Gastrocnemius medialis (tissue), 4 donors: ENCODE measurements around the gene APLN. TPM values are rescaled to one million over a fixed set of nuclear protein-coding genes. Genes with fewer than 3 reads are reported as not detected.

Source experiments
- ATAC-seq, 2 donors: fragments of 150-250 bp; one replicate each; pipeline ENCODE4 v1.9.1; 2016
- DNase-seq, 2 donors: peaks; one replicate each; pipeline ENCODE4 v3.0.0-alpha.2; 2019
- H3K27ac ChIP-seq, 4 donors: fragments of 200-600 bp; sonication (generic); 1 replicate in 1 of 4; 2 replicates in 3 of 4; pipeline ENCODE4 v1.5.1; 2016 to 2018; ENCODE audit warnings: mild to moderate bottlenecking in 2 of 4, moderate library complexity in 1 of 4
- H3K27me3 ChIP-seq, 3 donors: fragments of 200-600 bp; sonication (generic) in 2 of 3; 1 replicate in 1 of 3; 2 replicates in 2 of 3; pipeline versions ENCODE4 v1.5.1 to v1.6.0; 2016 to 2019; ENCODE audit warnings: mild to moderate bottlenecking in 1 of 3, moderate library complexity in 1 of 3
- H3K36me3 ChIP-seq, 2 donors: fragments of 200-600 bp; sonication (generic) in 1 of 2; one replicate each; pipeline ENCODE4 v1.5.1; 2017 to 2018
- H3K4me1 ChIP-seq, 2 donors: fragments of 200-600 bp; sonication (generic) in 1 of 2; one replicate each; pipeline ENCODE4 v1.5.1; 2016 to 2017; ENCODE audit warnings: mild to moderate bottlenecking in 2 of 2
- H3K4me3 ChIP-seq, 4 donors: fragments of 200-600 bp; sonication (generic) in 3 of 4; 1 replicate in 1 of 4; 2 replicates in 3 of 4; pipeline ENCODE4 v1.5.1; 2016 to 2019; ENCODE audit warnings: mild to moderate bottlenecking in 2 of 4
- H3K9me3 ChIP-seq, 3 donors: fragments of 200-600 bp; sonication (generic) in 2 of 3; 1 replicate in 1 of 3; 2 replicates in 2 of 3; pipeline ENCODE4 v1.5.1; 2016 to 2019
- CTCF ChIP-seq, 5 experiments: fragments of 450-650 bp in 3 of 5; fragments of 200-600 bp in 2 of 5; sonication (generic) in 2 of 5; IDR thresholded peaks in 4 of 5; conservative IDR thresholded peaks in 1 of 5; 1 replicate in 4 of 5; 2 replicates in 1 of 5; pipeline ENCODE4 v1.5.1; 2016 to 2019; ENCODE audit warnings: antibody characterized with exemption in 5 of 5, mild to moderate bottlenecking in 3 of 5, moderate library complexity in 3 of 5
- POLR2A ChIP-seq, 2 donors: fragments of 450-650 bp; IDR thresholded peaks; one replicate each; pipeline ENCODE4 v1.6.1; 2017; ENCODE audit warnings: antibody characterized with exemption in 2 of 2, mild to moderate bottlenecking in 2 of 2, moderate library complexity in 2 of 2
- in situ Hi-C, 4 donors: fragments of 200-750 bp; cut with MboI; loops; one replicate each; pipeline versions ENCODE4 v1.15.0 to v1.8.0; 2017; ENCODE audit warnings: low sequenced_read_pairs in 4 of 4
- intact Hi-C: fragments of 100-400 bp; cut with DNase I; formaldehyde crosslinking; loops from one replicate; pipeline ENCODE4 v1.15.1; 2023; ENCODE audit warnings: low total_unique reads
- total RNA-seq, 4 donors: library from RNA; depleted of rRNA; stranded (reverse); fragments of >200 nt; gene quantifications; one replicate each; pipeline versions ENCODE4 v1.1.0 to v1.2.3, GENCODE V29; 2016

Gene APLN
- total RNA-seq, 4 donors from 2014 or later, result not detected

- no peaks in the 10 kb centered on the region for H3K36me3 ChIP-seq
- no peak overlapping the region for H3K27ac ChIP-seq
- H3K27me3 ChIP-seq, result no peaks in the 10 kb centered on the region
- in situ Hi-C loops (loop anchor here (25.0 kb wide), 2 partner anchors 220 to 445 kb away; partner anchors contain the start of gene ZDHHC9 (in 1 of the 4)), intact Hi-C loops (no loop called here)
- peaks cover 0 to 5% of the 10 kb centered on the region in 2 donors for H3K4me1 ChIP-seq
- no peak for ATAC-seq
- TF ChIP-seq CTCF (IDR thresholded peaks at IDR 0.05 in 4 of 5, conservative IDR thresholded peaks at IDR 0.05 in 1 of 5) (no peak), POLR2A (IDR thresholded peaks at IDR 0.05) (no peak)
- H3K9me3 ChIP-seq, result no peaks in the 10 kb centered on the region
- DNase-seq, result no peak
- H3K4me3 ChIP-seq, result no peak overlapping the region
Observed at GRCh38 chrX:129617420-129617819, 37.3 kb downstream of the APLN start.

- Histone ChIP-seq H3K27ac (no peak overlapping the region), H3K9me3 (no peaks in the 10 kb centered on the region), H3K27me3 (no peaks in the 10 kb centered on the region), H3K36me3 (no peaks in the 10 kb centered on the region), H3K4me3 (no peak overlapping the region), H3K4me1 (peaks cover 0 to 5% of the 10 kb centered on the region in 2 donors)
- ATAC-seq (no peak), DNase-seq (no peak)
- in situ Hi-C loops, result loop anchor here (25.0 kb wide), 2 partner anchors 223 to 448 kb away; partner anchors contain the start of gene ZDHHC9 (in 1 of the 4)
- no peak for TF ChIP-seq CTCF (IDR thresholded peaks at IDR 0.05 in 4 of 5, conservative IDR thresholded peaks at IDR 0.05 in 1 of 5)
- TF ChIP-seq POLR2A (IDR thresholded peaks at IDR 0.05), result no peak
- intact Hi-C loops, result loop anchor here (5.0 kb wide), 1 partner anchor 208 kb away; no protein-coding TSS in a partner anchor
Observed at GRCh38 chrX:129614481-129615255, 40.1 kb downstream of the APLN start.

GRCh38 chrX:129613596-129613995 is 41.2 kb downstream of the APLN start:
- H3K27ac ChIP-seq, result no peak overlapping the region
- DNase-seq (no peak), ATAC-seq (no peak)
- no peaks in the 10 kb centered on the region for H3K27me3 ChIP-seq
- H3K4me3 ChIP-seq, result no peak overlapping the region
- H3K4me1 ChIP-seq, result peaks cover 0 to 5% of the 10 kb centered on the region in 2 donors
- in situ Hi-C loops (loop anchor here (25.0 kb wide), 2 partner anchors 224 to 449 kb away; partner anchors contain the start of gene ZDHHC9 (in 1 of the 4)), intact Hi-C loops (loop anchor here (5.0 kb wide), 1 partner anchor 209 kb away; no protein-coding TSS in a partner anchor)
- no peak for TF ChIP-seq POLR2A (IDR thresholded peaks at IDR 0.05)
- TF ChIP-seq CTCF (IDR thresholded peaks at IDR 0.05 in 4 of 5, conservative IDR thresholded peaks at IDR 0.05 in 1 of 5), result no peak
- no peaks in the 10 kb centered on the region for H3K9me3 ChIP-seq
- no peaks in the 10 kb centered on the region for H3K36me3 ChIP-seq

- no peaks in the 10 kb centered on the region for H3K36me3 ChIP-seq
- intact Hi-C loops (loop anchor here (5.0 kb wide), 1 partner anchor 210 kb away; no protein-coding TSS in a partner anchor), in situ Hi-C loops (loop anchor here (25.0 kb wide), 2 partner anchors 225 to 450 kb away; partner anchors contain the start of gene ZDHHC9 (in 1 of the 4))
- H3K27ac ChIP-seq, result no peak overlapping the region
- peaks cover 0 to 5% of the 10 kb centered on the region in 2 donors for H3K4me1 ChIP-seq
- H3K27me3 ChIP-seq, result no peaks in the 10 kb centered on the region
- H3K4me3 ChIP-seq, result no peak overlapping the region
- H3K9me3 ChIP-seq, result no peaks in the 10 kb centered on the region
- no peak for ATAC-seq
- DNase-seq, result no peak
- TF ChIP-seq POLR2A (IDR thresholded peaks at IDR 0.05), result no peak
- no peak for TF ChIP-seq CTCF (IDR thresholded peaks at IDR 0.05 in 4 of 5, conservative IDR thresholded peaks at IDR 0.05 in 1 of 5)
Observed at GRCh38 chrX:129612396-129612795, 42.4 kb downstream of the APLN start.
